Neural progenitor cell (in vitro differentiated cells): ENCODE measurements around the gene PAGE2.

ENCODE experiments used
- EZH2 ChIP-seq: fragments of 200-600 bp; sonication (generic); IDR thresholded peaks from 2 replicates; pipeline ENCODE4 v1.6.1; 2017; ENCODE audit warnings: antibody characterized with exemption, mild to moderate bottlenecking, moderate library complexity
- TF ChIP-seq, protein P1 (sequence below): fragments of 200-600 bp; sonication (generic); IDR thresholded peaks from 2 replicates; pipeline ENCODE4 v1.5.1; 2017; ENCODE audit warnings: antibody characterized with exemption, mild to moderate bottlenecking

- TF ChIP-seq, protein P1, sequence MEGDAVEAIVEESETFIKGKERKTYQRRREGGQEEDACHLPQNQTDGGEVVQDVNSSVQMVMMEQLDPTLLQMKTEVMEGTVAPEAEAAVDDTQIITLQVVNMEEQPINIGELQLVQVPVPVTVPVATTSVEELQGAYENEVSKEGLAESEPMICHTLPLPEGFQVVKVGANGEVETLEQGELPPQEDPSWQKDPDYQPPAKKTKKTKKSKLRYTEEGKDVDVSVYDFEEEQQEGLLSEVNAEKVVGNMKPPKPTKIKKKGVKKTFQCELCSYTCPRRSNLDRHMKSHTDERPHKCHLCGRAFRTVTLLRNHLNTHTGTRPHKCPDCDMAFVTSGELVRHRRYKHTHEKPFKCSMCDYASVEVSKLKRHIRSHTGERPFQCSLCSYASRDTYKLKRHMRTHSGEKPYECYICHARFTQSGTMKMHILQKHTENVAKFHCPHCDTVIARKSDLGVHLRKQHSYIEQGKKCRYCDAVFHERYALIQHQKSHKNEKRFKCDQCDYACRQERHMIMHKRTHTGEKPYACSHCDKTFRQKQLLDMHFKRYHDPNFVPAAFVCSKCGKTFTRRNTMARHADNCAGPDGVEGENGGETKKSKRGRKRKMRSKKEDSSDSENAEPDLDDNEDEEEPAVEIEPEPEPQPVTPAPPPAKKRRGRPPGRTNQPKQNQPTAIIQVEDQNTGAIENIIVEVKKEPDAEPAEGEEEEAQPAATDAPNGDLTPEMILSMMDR: no peak
- TF ChIP-seq EZH2: no peak
Measured at GRCh38 chrX:55098691-55099090, 9.9 kb downstream of the PAGE2 start.
